HEK293 (cell line): ENCODE results near the gene CFAP57.

Experiments
- CTCF ChIA-PET: fragments of 350-600 bp; formaldehyde crosslinking; extraction: SDS; loops from one replicate; lab custom pipeline; 2021; ENCODE audit warnings: antibody characterized with exemption; lab: Yijun Ruan, JAX
- POLR2A ChIA-PET: fragments of 300-600 bp; formaldehyde crosslinking; extraction: SDS; loops from one replicate; lab custom pipeline; 2020; ENCODE audit warnings: antibody characterized with exemption, inconsistent platforms; lab: Yijun Ruan, JAX
- H3K27ac ChIP-seq: fragments of 200-500 bp; sonication (Bioruptor generic); 2 replicates; pipeline ENCODE4 v1.5.1; 2014; ENCODE audit warnings: low read depth, low read length, control low read depth, inconsistent platforms; ENCODE audit errors: extremely low read depth
- H3K36me3 ChIP-seq, 2 experiments: fragments of 200-500 bp in 1 of 2; sonication (Bioruptor generic) in 1 of 2; 1 replicate in 1 of 2; 2 replicates in 1 of 2; pipeline ENCODE4 v1.5.1; 2014 to 2017; ENCODE audit warnings: inconsistent platforms in 2 of 2, low read length in 2 of 2; ENCODE audit not compliant: control insufficient read depth in 2 of 2, insufficient read depth in 1 of 2
- H3K4me1 ChIP-seq: fragments of 200-500 bp; sonication (Bioruptor generic); 2 replicates; pipeline ENCODE4 v1.5.1; 2014; ENCODE audit warnings: mild to moderate bottlenecking, low read length, inconsistent platforms; ENCODE audit not compliant: control insufficient read depth, insufficient read depth
- H3K4me3 ChIP-seq: 2 replicates; pipeline ENCODE4 v1.5.1; 2011; ENCODE audit warnings: low read depth, mild to moderate bottlenecking, control low read depth, low read length, moderate library complexity
- H3K9me3 ChIP-seq: fragments of 200-500 bp; sonication (Bioruptor generic); 2 replicates; pipeline ENCODE4 v1.5.1; 2014; ENCODE audit warnings: low read depth, low read length, inconsistent platforms; ENCODE audit not compliant: control insufficient read depth, insufficient read depth
- ELK4 ChIP-seq: IDR thresholded peaks from 2 replicates; pipeline ENCODE4 v1.6.1; 2011; ENCODE audit warnings: mild to moderate bottlenecking, low read depth, low read length, borderline replicate concordance
- GLIS1 ChIP-seq: fragments of 450-650 bp; formaldehyde crosslinking; IDR thresholded peaks from 2 replicates; pipeline ENCODE4 v1.5.1; 2016; ENCODE audit warnings: missing biosample characterization, missing genetic modification characterization
- HOXA7 ChIP-seq: sonication (generic); formaldehyde crosslinking; IDR thresholded peaks from 2 replicates; pipeline ENCODE4 v1.8.1; 2022; ENCODE audit warnings: missing genetic modification reagents, borderline replicate concordance
- KLF7 ChIP-seq: fragments of 450-650 bp; formaldehyde crosslinking; IDR thresholded peaks from 2 replicates; pipeline ENCODE4 v1.5.1; 2016; ENCODE audit warnings: missing biosample characterization, missing genetic modification characterization, borderline replicate concordance
- TCF7L2 ChIP-seq: IDR thresholded peaks from 2 replicates; pipeline ENCODE4 v1.6.1; 2011; ENCODE audit warnings: low read depth, mild to moderate bottlenecking, inconsistent platforms, low read length, moderate library complexity, borderline replicate concordance
- ZBTB10 ChIP-seq: fragments of 450-650 bp; formaldehyde crosslinking; IDR thresholded peaks from 2 replicates; pipeline ENCODE4 v1.5.1; 2016; ENCODE audit warnings: missing biosample characterization, missing genetic modification characterization
- ZBTB48 ChIP-seq: fragments of 450-650 bp; formaldehyde crosslinking; IDR thresholded peaks from 2 replicates; pipeline ENCODE4 v1.5.1; 2016; ENCODE audit warnings: missing biosample characterization, missing genetic modification characterization
- ZFHX2 ChIP-seq: fragments of 450-650 bp; formaldehyde crosslinking; conservative IDR thresholded peaks from 2 replicates; pipeline ENCODE4 v1.5.1; 2016; ENCODE audit warnings: missing biosample characterization, missing genetic modification characterization
- ZNF112 ChIP-seq: fragments of 450-650 bp; formaldehyde crosslinking; IDR thresholded peaks from 2 replicates; pipeline ENCODE4 v1.5.0; 2017; ENCODE audit warnings: missing biosample characterization, missing genetic modification characterization
- ZNF169 ChIP-seq: fragments of 450-650 bp; formaldehyde crosslinking; IDR thresholded peaks from 2 replicates; pipeline ENCODE4 v1.5.1; 2016; ENCODE audit warnings: missing biosample characterization, missing genetic modification characterization
- ZNF23 ChIP-seq: fragments of 450-650 bp; formaldehyde crosslinking; IDR thresholded peaks from 2 replicates; pipeline ENCODE4 v1.5.1; 2016; ENCODE audit warnings: missing biosample characterization, missing genetic modification characterization, borderline replicate concordance
- ZNF350 ChIP-seq: fragments of 450-650 bp; formaldehyde crosslinking; IDR thresholded peaks from 2 replicates; pipeline ENCODE4 v1.5.0; 2017; ENCODE audit warnings: missing biosample characterization, mild to moderate bottlenecking, missing genetic modification characterization
- ZNF416 ChIP-seq: fragments of 450-650 bp; formaldehyde crosslinking; IDR thresholded peaks from 2 replicates; pipeline ENCODE4 v1.5.1; 2016; ENCODE audit warnings: missing biosample characterization, missing genetic modification characterization
- ZNF488 ChIP-seq: fragments of 450-650 bp; formaldehyde crosslinking; IDR thresholded peaks from 2 replicates; pipeline ENCODE4 v1.5.1; 2016; ENCODE audit warnings: missing biosample characterization, missing genetic modification characterization
- ZNF549 ChIP-seq: fragments of 450-650 bp; IDR thresholded peaks from 2 replicates; pipeline ENCODE4 v1.5.1; 2018; ENCODE audit warnings: missing biosample characterization, missing genetic modification characterization, mild to moderate bottlenecking, inconsistent platforms, moderate library complexity
- ZNF639 ChIP-seq: fragments of 450-650 bp; formaldehyde crosslinking; IDR thresholded peaks from 2 replicates; pipeline ENCODE4 v1.5.1; 2016; ENCODE audit warnings: missing biosample characterization, missing genetic modification characterization
- ZNF76 ChIP-seq: fragments of 450-650 bp; formaldehyde crosslinking; IDR thresholded peaks from 2 replicates; pipeline ENCODE4; 2016; ENCODE audit warnings: low read depth, missing biosample characterization, missing genetic modification characterization, borderline replicate concordance
- ZNF843 ChIP-seq: fragments of 450-650 bp; formaldehyde crosslinking; IDR thresholded peaks from 2 replicates; pipeline ENCODE4 v1.5.1; 2016; ENCODE audit warnings: missing biosample characterization, missing genetic modification characterization
- TF ChIP-seq, protein P1 (sequence below): fragments of 450-650 bp; formaldehyde crosslinking; IDR thresholded peaks from 2 replicates; pipeline ENCODE4 v1.5.1; 2017; ENCODE audit warnings: missing biosample characterization, missing genetic modification characterization
- TF ChIP-seq, protein P2 (sequence below): fragments of 450-650 bp; formaldehyde crosslinking; IDR thresholded peaks from 2 replicates; pipeline ENCODE4 v1.5.1; 2016; ENCODE audit warnings: missing biosample characterization, missing genetic modification characterization
- TF ChIP-seq, protein P3 (sequence below): fragments of 450-650 bp; formaldehyde crosslinking; IDR thresholded peaks from 2 replicates; pipeline ENCODE4 v1.5.1; 2016; ENCODE audit warnings: missing biosample characterization, missing genetic modification characterization

Gene CFAP57

GRCh38 chr1:43279161-43279560 is 107.0 kb downstream of the CFAP57 start (continued):
- TF ChIP-seq ZBTB10 (tag by site-specific recombination) (no peak), ZNF112 (tag by site-specific recombination) (no peak), ZNF639 (tag by site-specific recombination) (no peak)

- CTCF ChIA-PET = no interaction called here
- Histone ChIP-seq H3K4me3 (no peak overlapping the region), H3K36me3 (no peaks in the 10 kb centered on the region), H3K27ac (no peak overlapping the region), H3K4me1 (no peaks in the 10 kb centered on the region)
- POLR2A ChIA-PET = no interaction called here
- no peak for TF ChIP-seq ZNF549 (tag by site-specific recombination)
- TF ChIP-seq HOXA7 (CRISPR knock-in tag) = no peak
- TF ChIP-seq, protein P1, sequence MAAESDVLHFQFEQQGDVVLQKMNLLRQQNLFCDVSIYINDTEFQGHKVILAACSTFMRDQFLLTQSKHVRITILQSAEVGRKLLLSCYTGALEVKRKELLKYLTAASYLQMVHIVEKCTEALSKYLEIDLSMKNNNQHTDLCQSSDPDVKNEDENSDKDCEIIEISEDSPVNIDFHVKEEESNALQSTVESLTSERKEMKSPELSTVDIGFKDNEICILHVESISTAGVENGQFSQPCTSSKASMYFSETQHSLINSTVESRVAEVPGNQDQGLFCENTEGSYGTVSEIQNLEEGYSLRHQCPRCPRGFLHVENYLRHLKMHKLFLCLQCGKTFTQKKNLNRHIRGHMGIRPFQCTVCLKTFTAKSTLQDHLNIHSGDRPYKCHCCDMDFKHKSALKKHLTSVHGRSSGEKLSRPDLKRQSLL (tag by site-specific recombination) = no peak
- TF ChIP-seq ZNF350 (tag by site-specific recombination) = no peak
- TF ChIP-seq ZNF488 (tag by site-specific recombination) = no peak
- no peak for TF ChIP-seq ZFHX2
- no peak for TF ChIP-seq ELK4
- TF ChIP-seq, protein P2, sequence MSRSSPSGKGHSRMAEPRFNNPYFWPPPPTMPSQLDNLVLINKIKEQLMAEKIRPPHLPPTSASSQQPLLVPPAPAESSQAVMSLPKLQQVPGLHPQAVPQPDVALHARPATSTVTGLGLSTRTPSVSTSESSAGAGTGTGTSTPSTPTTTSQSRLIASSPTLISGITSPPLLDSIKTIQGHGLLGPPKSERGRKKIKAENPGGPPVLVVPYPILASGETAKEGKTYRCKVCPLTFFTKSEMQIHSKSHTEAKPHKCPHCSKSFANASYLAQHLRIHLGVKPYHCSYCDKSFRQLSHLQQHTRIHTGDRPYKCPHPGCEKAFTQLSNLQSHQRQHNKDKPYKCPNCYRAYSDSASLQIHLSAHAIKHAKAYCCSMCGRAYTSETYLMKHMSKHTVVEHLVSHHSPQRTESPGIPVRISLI (tag by site-specific recombination) = no peak
- TF ChIP-seq, all 188 proteins: peak for 0
- H3K9me3 ChIP-seq = no peaks in the 10 kb centered on the region
Observed at GRCh38 chr1:43279666-43280065, 107.5 kb downstream of the CFAP57 start.

GRCh38 chr1:43280692-43281091 is 108.6 kb downstream of the CFAP57 start:
- no peaks in the 10 kb centered on the region for H3K9me3 ChIP-seq
- no peak overlapping the region for H3K27ac ChIP-seq
- H3K4me3 ChIP-seq = no peak overlapping the region
- TF ChIP-seq ZBTB48 (tag by site-specific recombination) (no peak), KLF7 (tag by site-specific recombination) (no peak), ZNF843 (tag by site-specific recombination) (no peak), GLIS1 (tag by site-specific recombination) (no peak), TCF7L2 (no peak), ZNF169 (tag by site-specific recombination) (no peak), ZNF23 (tag by site-specific recombination) (no peak), ZNF76 (tag by site-specific recombination) (no peak), ZNF416 (tag by site-specific recombination) (no peak)
- TF ChIP-seq, protein P1 (tag by site-specific recombination) = no peak
- TF ChIP-seq, protein P3, sequence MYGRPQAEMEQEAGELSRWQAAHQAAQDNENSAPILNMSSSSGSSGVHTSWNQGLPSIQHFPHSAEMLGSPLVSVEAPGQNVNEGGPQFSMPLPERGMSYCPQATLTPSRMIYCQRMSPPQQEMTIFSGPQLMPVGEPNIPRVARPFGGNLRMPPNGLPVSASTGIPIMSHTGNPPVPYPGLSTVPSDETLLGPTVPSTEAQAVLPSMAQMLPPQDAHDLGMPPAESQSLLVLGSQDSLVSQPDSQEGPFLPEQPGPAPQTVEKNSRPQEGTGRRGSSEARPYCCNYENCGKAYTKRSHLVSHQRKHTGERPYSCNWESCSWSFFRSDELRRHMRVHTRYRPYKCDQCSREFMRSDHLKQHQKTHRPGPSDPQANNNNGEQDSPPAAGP (tag by site-specific recombination) = no peak
- TF ChIP-seq, all 188 proteins: peak for 0
- POLR2A ChIA-PET = no interaction called here
- CTCF ChIA-PET = no interaction called here
- H3K36me3 ChIP-seq = no peaks in the 10 kb centered on the region
- no peaks in the 10 kb centered on the region for H3K4me1 ChIP-seq
